C4-2B (cell line): ENCODE data around the gene RIN3.

Experiments used
- H3K27ac ChIP-seq: fragments of 450-650 bp; 2 replicates; pipeline ENCODE4 v1.5.1; 2017
- CTCF ChIP-seq: fragments of 450-650 bp; conservative IDR thresholded peaks from 2 replicates; pipeline ENCODE4 v1.5.1; 2017; ENCODE audit warnings: mild to moderate bottlenecking
- ZFX ChIP-seq: fragments of 450-650 bp; IDR thresholded peaks from 2 replicates; pipeline ENCODE4 v1.6.1; 2017

The RIN3 gene

DNA sequence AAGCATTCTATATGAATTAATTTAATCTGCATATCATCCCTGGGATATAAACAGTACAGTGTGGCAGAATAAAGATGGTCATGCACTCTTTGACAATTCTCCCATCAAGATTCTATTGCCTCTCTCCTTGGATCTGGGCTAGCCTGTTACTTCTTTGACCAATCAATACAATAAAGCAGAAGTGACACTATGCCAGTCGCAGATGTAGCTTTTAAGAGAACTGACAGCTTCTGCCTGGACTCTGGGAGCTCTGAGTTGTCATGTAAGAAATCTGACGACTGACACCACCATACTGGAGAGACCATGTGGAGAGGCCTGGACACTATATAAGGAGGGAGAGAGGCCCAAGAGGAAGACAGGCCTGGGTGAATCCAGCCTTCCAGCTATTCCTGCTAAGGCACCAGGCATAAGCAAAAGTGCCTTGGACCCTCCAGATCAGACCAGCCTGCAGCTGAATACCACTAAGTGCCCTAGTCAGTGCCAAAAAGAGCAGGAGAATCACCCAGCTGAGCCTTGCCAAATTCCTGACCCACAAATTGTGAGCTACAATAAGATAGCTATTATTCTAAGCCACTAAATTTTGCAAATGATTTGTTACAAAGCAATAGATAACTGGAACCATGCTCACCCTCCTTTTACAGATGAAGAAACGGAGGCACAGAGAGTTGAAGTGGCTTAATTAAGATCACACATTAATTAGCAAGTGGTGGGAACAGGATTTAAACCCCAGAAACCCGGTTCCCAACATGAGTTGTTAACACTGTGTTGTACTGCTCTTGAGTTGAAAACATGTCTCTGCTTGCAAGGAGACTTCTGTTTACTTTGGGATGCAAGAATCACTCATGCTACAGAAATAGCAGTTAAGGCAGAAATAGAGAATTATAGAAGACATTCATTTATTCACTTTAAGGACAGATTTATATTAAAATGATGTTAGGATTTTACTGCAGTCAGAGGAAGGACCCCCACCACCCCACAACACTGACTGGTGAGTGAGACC lies 84.6 kb downstream of the RIN3 start:
- no peak overlapping the region for H3K27ac ChIP-seq
- TF ChIP-seq CTCF: no peak
- TF ChIP-seq ZFX: no peak

DNA sequence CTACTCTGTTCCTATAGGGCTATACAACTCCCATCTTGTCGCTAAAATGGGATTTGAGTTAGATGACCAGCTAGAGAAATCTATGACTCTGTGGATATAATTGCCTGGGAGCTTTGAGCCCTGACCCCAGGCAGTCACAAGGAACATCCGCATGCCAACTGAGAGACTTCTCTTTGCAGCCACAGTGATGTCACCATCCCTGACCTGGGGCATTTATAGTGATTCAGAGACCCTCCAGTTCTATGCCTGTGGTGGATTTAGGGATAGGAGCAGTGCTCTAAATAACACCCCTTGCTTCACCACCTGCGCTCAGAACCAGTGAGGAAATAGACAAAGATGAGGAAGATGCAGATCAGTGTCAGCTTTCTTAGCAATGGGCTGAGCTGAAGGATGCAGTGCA lies 86.2 kb downstream of the RIN3 start:
- TF ChIP-seq ZFX (no peak), CTCF (no peak)
- no peak overlapping the region for H3K27ac ChIP-seq

- H3K27ac ChIP-seq: no peak overlapping the region
- TF ChIP-seq ZFX (no peak), CTCF (peak; percentile 26; the same call in 1 of the 2 replicates)
Measured at GRCh38 chr14:92600318-92601053, 86.9 kb downstream of the RIN3 start.

- no peak overlapping the region for H3K27ac ChIP-seq
- TF ChIP-seq CTCF (no peak), ZFX (no peak)
Measured at GRCh38 chr14:92601131-92601710, 87.6 kb downstream of the RIN3 start.

DNA sequence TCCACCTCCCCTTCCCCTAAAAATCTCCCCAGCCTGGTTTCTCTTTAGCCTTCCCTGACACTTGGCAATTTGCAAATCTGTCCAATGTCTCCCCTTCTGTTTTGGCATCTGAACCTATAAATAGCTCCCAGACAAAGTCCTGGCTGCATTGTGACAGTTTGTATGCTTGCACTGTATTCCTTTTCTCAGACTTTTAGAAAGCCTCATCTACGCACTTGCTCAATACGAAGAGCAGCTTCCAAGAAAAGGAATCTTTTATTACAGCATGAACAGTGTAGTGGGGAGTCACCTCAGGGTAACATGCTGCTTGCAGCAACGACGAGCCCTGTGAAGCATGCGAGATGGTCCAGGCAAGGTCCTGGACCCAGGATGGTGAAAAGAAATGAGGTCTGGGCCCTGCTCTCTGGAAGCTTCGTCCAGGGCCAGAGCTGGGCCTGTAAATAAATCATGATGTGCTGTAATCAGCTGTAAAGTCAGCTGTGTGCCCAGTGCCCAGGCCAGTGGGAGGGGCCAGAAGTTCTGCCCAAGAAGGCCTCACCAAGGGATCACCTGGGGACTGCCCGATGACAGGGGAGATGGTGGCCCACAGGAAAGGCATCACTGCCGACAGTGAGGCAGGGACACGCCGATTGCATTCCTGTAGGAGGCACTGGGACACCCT lies 88.3 kb downstream of the RIN3 start:
- H3K27ac ChIP-seq: no peak overlapping the region
- TF ChIP-seq CTCF (no peak), ZFX (no peak)

GRCh38 chr14:92603309-92604242 lies 90.0 kb downstream of the RIN3 start:
- H3K27ac ChIP-seq: no peak overlapping the region
- TF ChIP-seq CTCF: peak; percentile 33
- TF ChIP-seq ZFX: no peak
